Measurements from ENCODE around the gene ABRACL. TPM values are rescaled to one million over a fixed set of nuclear protein-coding genes. Genes with fewer than 3 reads are reported as not detected.

ABRACL gene
- polyA plus RNA-seq, 3 donors = 39.5 to 174 (median 142) TPM

- WGBS (ENCODE audit: insufficient coverage) = no CpG with 5 or more reads among the region's 4 CpGs
- H3K27me3 ChIP-seq (ENCODE audit: control insufficient read depth in 2 of 2, insufficient read depth in 2 of 2, low read length in 2 of 2) = no peaks in the 10 kb centered on the region
These were observed 28.4 kb upstream of the ABRACL start for GRCh38 chr6:138999949-139000725.

GRCh38 chr6:139003751-139004150, 24.8 kb upstream of the ABRACL start:
- Histone ChIP-seq H3K79me2 (ENCODE audit: insufficient read depth, low read length) (no peaks in the 10 kb centered on the region), H3K27ac (ENCODE audit: low read depth in 1 of 2, low read length in 2 of 2) (no peak overlapping the region), H3K4me2 (replicated peaks; ENCODE audit: extremely low read depth, low read length, poor library complexity, severe bottlenecking) (no peak overlapping the region), H3K4me1 (ENCODE audit: control insufficient read depth in 1 of 2, insufficient read depth in 2 of 2, low read length in 2 of 2) (no peaks in the 10 kb centered on the region), H3K36me3 (replicated peaks in 1 of 2; ENCODE audit: control insufficient read depth in 1 of 2, insufficient read depth in 2 of 2, low read length in 2 of 2) (no peaks in the 10 kb centered on the region), H3K9me3 (replicated peaks in 1 of 2; ENCODE audit: control insufficient read depth in 1 of 2, insufficient read depth in 1 of 2, low read length in 2 of 2) (peaks cover 0 to 7% of the 10 kb centered on the region in 2 donors), H4K20me1 (ENCODE audit: insufficient read depth, low read length) (no peaks in the 10 kb centered on the region), H3K27me3 (ENCODE audit: control insufficient read depth in 2 of 2, insufficient read depth in 2 of 2, low read length in 2 of 2) (no peaks in the 10 kb centered on the region), H3K4me3 (replicated peaks in 1 of 3; ENCODE audit: low read depth in 2 of 3, low read length in 3 of 3) (no peak overlapping the region), H2AFZ (ENCODE audit: insufficient read depth, low read depth, low read length, poor library complexity, severe bottlenecking) (no peak overlapping the region), H3K9ac (ENCODE audit: insufficient read depth, low read length, poor library complexity, severe bottlenecking) (no peak overlapping the region)
- TF ChIP-seq, protein P1, sequence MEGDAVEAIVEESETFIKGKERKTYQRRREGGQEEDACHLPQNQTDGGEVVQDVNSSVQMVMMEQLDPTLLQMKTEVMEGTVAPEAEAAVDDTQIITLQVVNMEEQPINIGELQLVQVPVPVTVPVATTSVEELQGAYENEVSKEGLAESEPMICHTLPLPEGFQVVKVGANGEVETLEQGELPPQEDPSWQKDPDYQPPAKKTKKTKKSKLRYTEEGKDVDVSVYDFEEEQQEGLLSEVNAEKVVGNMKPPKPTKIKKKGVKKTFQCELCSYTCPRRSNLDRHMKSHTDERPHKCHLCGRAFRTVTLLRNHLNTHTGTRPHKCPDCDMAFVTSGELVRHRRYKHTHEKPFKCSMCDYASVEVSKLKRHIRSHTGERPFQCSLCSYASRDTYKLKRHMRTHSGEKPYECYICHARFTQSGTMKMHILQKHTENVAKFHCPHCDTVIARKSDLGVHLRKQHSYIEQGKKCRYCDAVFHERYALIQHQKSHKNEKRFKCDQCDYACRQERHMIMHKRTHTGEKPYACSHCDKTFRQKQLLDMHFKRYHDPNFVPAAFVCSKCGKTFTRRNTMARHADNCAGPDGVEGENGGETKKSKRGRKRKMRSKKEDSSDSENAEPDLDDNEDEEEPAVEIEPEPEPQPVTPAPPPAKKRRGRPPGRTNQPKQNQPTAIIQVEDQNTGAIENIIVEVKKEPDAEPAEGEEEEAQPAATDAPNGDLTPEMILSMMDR (IDR thresholded peaks at IDR 0.05) = no peak
- intact Hi-C loops (cut with micrococcal nuclease) = no loop called here
- no peaks in the 10 kb centered on the region for H3K36me3 Mint-ChIP-seq
- peaks cover 6 to 12% (median 10%) of the 10 kb centered on the region in 7 donors for H3K9me3 Mint-ChIP-seq
- no peak overlapping the region for H3K27ac Mint-ChIP-seq
- H3K4me3 Mint-ChIP-seq = no peak overlapping the region
- peak in 2 of 3 donors; percentile 19 to 23 for DNase-seq
- no peaks in the 10 kb centered on the region for H3K27me3 Mint-ChIP-seq (ENCODE audit: low read depth in 3 of 3)
- peaks cover 25% of the 10 kb centered on the region for H3K4me1 Mint-ChIP-seq

More at GRCh38 chr6:138999949-139000725, 28.4 kb upstream of the ABRACL start:
- Histone ChIP-seq H3K27ac (ENCODE audit: low read depth in 1 of 2, low read length in 2 of 2) (no peak overlapping the region), H3K9me3 (replicated peaks in 1 of 2; ENCODE audit: control insufficient read depth in 1 of 2, insufficient read depth in 1 of 2, low read length in 2 of 2) (no peaks in the 10 kb centered on the region), H3K4me2 (replicated peaks; ENCODE audit: extremely low read depth, low read length, poor library complexity, severe bottlenecking) (no peak overlapping the region), H4K20me1 (ENCODE audit: insufficient read depth, low read length) (no peaks in the 10 kb centered on the region), H3K79me2 (ENCODE audit: insufficient read depth, low read length) (no peaks in the 10 kb centered on the region), H3K9ac (ENCODE audit: insufficient read depth, low read length, poor library complexity, severe bottlenecking) (no peak overlapping the region), H3K4me3 (replicated peaks in 1 of 3; ENCODE audit: low read depth in 2 of 3, low read length in 3 of 3) (no peak overlapping the region), H3K36me3 (replicated peaks in 1 of 2; ENCODE audit: control insufficient read depth in 1 of 2, insufficient read depth in 2 of 2, low read length in 2 of 2) (no peaks in the 10 kb centered on the region), H3K4me1 (ENCODE audit: control insufficient read depth in 1 of 2, insufficient read depth in 2 of 2, low read length in 2 of 2) (no peaks in the 10 kb centered on the region), H2AFZ (ENCODE audit: insufficient read depth, low read depth, low read length, poor library complexity, severe bottlenecking) (no peak overlapping the region)
- TF ChIP-seq, protein P1 (IDR thresholded peaks at IDR 0.05) = no peak
- intact Hi-C loops (cut with micrococcal nuclease) = no loop called here
- Mint-ChIP-seq H3K36me3 (no peaks in the 10 kb centered on the region), H3K4me1 (peaks cover 20% of the 10 kb centered on the region), H3K9me3 (peaks cover 0 to 5% (median 0%) of the 10 kb centered on the region in 7 donors), H3K27ac (peak overlapping the region in 1 of 7 donors; percentile 28), H3K4me3 (no peak overlapping the region), H3K27me3 (ENCODE audit: low read depth in 3 of 3) (no peaks in the 10 kb centered on the region)
- DNase-seq = no peak
